Erythroblast (primary cell): ENCODE results near the gene IARS1.

Experiments
- GATA1 ChIP-seq: IDR thresholded peaks from 2 replicates; pipeline ENCODE4 v1.6.1; 2011; ENCODE audit warnings: low read depth, mild to moderate bottlenecking, control low read depth, low read length, moderate library complexity
- POLR2A ChIP-seq: IDR thresholded peaks from 2 replicates; pipeline ENCODE4 v1.6.1; 2011; ENCODE audit warnings: mild to moderate bottlenecking, low read length

- TF ChIP-seq POLR2A: no peak
- TF ChIP-seq GATA1: no peak
Observed at GRCh38 chr9:92265154-92265553, 28.3 kb downstream of the IARS1 start.
